PC-9 (cell line): ENCODE data around the gene UXT. TPM values are rescaled to one million over a fixed set of nuclear protein-coding genes. Genes with fewer than 3 reads are reported as not detected.

Source experiments
- BruUV-seq: library from RNA; stranded (reverse); fragments of 400-500 nt; replicated peaks from 2 replicates; lab custom pipeline; 2021; lab: Mats Ljungman, UMichigan
- CTCF ChIA-PET: fragments of 300-600 bp; sonication (Branson Sonifier 250); formaldehyde crosslinking; loops from one replicate; lab custom pipeline; 2022; ENCODE audit warnings: antibody characterized with exemption; lab: Charles Lee
- POLR2A ChIA-PET: fragments of 300-600 bp; sonication (Branson Sonifier 250); formaldehyde crosslinking; loops from one replicate; lab custom pipeline; 2022; ENCODE audit warnings: antibody characterized with exemption; ENCODE audit not compliant: unreplicated experiment; lab: Charles Lee
- DNase-seq, 2 experiments: peaks; one replicate each; pipeline versions ENCODE4 v3.0.0 to v3.0.0-alpha.2; 2015 to 2022; ENCODE audit warnings: mixed read lengths in 1 of 2
- H2AFZ ChIP-seq: fragments of 200-600 bp; sonication (generic); 2 replicates; pipeline ENCODE4 v1.8.1; 2017; ENCODE audit warnings: antibody characterized with exemption
- H3F3A ChIP-seq: fragments of 200-600 bp; sonication (generic); 2 replicates; pipeline ENCODE4 v1.8.1; 2017; ENCODE audit warnings: antibody characterized with exemption, mild to moderate bottlenecking, low read depth; ENCODE audit not compliant: insufficient read depth
- H3K27ac ChIP-seq: fragments of 200-600 bp; sonication (generic); 2 replicates; pipeline ENCODE4 v1.6.1; 2016; ENCODE audit warnings: mixed run types
- H3K27me3 ChIP-seq: fragments of 200-600 bp; sonication (generic); 2 replicates; pipeline ENCODE4 v1.6.1; 2016; ENCODE audit warnings: low read depth, mixed run types; ENCODE audit not compliant: insufficient read depth
- H3K36me3 ChIP-seq: fragments of 200-600 bp; sonication (generic); 2 replicates; pipeline ENCODE4 v1.6.1; 2016; ENCODE audit warnings: low read depth, mixed run types
- H3K4me1 ChIP-seq: fragments of 200-600 bp; sonication (generic); replicated peaks from 2 replicates; pipeline ENCODE4 v1.6.1; 2016; ENCODE audit warnings: mixed run types; ENCODE audit not compliant: insufficient read depth
- H3K4me2 ChIP-seq: fragments of 200-600 bp; sonication (generic); 2 replicates; pipeline ENCODE4 v1.6.1; 2017; ENCODE audit warnings: mixed run types
- H3K4me3 ChIP-seq: fragments of 200-600 bp; sonication (generic); 2 replicates; pipeline ENCODE4 v1.6.1; 2016; ENCODE audit warnings: mixed run types
- H3K79me2 ChIP-seq: fragments of 200-600 bp; sonication (generic); 2 replicates; pipeline ENCODE4 v1.6.1; 2017; ENCODE audit warnings: low read depth, mixed run types
- H3K9me2 ChIP-seq: fragments of 200-600 bp; sonication (generic); 2 replicates; pipeline ENCODE4 v1.8.1; 2017; ENCODE audit warnings: mild to moderate bottlenecking; ENCODE audit not compliant: insufficient read depth
- H3K9me3 ChIP-seq: fragments of 200-600 bp; sonication (generic); 2 replicates; pipeline ENCODE4 v1.8.1; 2016; ENCODE audit warnings: low read depth; ENCODE audit not compliant: insufficient read depth
- H4K20me1 ChIP-seq: fragments of 200-600 bp; sonication (generic); 2 replicates; pipeline ENCODE4 v1.8.1; 2017; ENCODE audit not compliant: insufficient read depth
- EZH2 ChIP-seq: fragments of 200-600 bp; sonication (generic); IDR thresholded peaks from 2 replicates; pipeline ENCODE4 v1.8.0; 2017; ENCODE audit warnings: antibody characterized with exemption, low read depth
- intact Hi-C: fragments of 100-400 bp; cut with micrococcal nuclease; formaldehyde crosslinking; loops from one replicate; pipeline ENCODE4 v1.10.0; 2022; ENCODE audit not compliant: unreplicated experiment
- total RNA-seq: library from RNA; stranded (reverse); gene quantifications from 2 replicates; pipeline ENCODE4 v1.2.3, GENCODE V29; 2021
- TF ChIP-seq, protein P1 (sequence below): fragments of 200-600 bp; sonication (generic); conservative IDR thresholded peaks from 2 replicates; pipeline ENCODE4 v1.6.1; 2017; ENCODE audit warnings: mixed run types, antibody characterized with exemption, mild to moderate bottlenecking, moderate library complexity

Gene UXT
- total RNA-seq, 1 experiment from 2014 or later: 53.8 TPM

DNA sequence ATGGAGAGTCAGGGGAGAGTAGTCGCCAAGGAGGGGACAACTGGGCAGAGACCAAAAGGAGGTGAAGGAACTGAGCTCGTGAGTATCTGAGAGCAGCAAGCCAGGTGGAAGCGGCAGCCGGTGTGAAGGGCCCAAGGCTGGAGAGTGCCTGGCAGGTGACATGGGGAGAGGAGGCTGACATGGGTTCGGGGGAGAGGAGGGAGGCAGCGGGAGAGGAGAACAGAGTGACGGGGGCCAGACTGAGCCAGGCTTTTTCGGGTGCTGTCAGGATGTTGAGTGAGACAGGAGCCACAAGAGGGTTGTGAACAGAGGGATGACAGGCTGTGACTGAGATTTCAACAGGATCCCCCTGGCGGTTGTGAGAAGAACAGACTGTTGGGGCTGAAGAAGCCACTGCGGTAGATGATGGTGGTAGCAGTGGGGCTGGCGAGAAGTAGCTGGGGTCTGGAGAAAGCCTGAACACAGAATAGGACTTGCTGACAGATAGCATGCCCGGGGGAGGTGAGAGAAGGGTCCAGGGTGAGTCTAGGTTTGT is 14.4 kb downstream of the UXT start:
- Histone ChIP-seq H3K4me1 (no peaks in the 10 kb centered on the region), H3K79me2 (0 out of 2 replicates have a peak, but pooled peaks cover 6% of the 10 kb centered on the region)
- BruUV-seq: no TSS peak

DNA sequence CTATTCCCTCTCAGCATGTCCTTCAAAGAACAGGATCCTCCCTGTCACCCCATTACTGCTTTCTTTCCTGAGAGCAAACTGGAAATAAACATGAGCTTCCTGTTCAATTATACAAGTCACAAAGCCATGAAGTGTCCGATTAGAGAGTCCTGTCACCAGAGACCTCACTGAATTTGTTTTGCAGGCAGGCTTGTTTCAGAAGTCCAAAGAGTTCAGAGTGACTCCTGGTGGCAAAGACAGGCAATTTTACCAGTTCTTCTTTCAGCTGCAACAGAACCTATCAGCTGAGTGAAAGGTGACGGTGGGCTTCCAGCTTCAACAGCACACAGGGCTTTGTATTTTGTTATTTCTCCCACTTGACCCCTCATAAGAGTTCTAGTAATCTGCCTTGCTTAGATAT is 15.1 kb downstream of the UXT start:
- Histone ChIP-seq H3K4me1 (no peaks in the 10 kb centered on the region), H3K4me3 (no peak overlapping the region), H3K9me2 (no peaks in the 10 kb centered on the region), H3K27me3 (no peaks in the 10 kb centered on the region), H3K9me3 (no peaks in the 10 kb centered on the region), H3K27ac (no peak overlapping the region), H4K20me1 (no peaks in the 10 kb centered on the region), H3K4me2 (no peak overlapping the region), H3K36me3 (no peaks in the 10 kb centered on the region), H3F3A (no peaks in the 10 kb centered on the region), H3K79me2 (no peaks in the 10 kb centered on the region), H2AFZ (no peak overlapping the region)
- no peak for DNase-seq
- no TSS peak for BruUV-seq
- TF ChIP-seq EZH2: no peak
- TF ChIP-seq, protein P1, sequence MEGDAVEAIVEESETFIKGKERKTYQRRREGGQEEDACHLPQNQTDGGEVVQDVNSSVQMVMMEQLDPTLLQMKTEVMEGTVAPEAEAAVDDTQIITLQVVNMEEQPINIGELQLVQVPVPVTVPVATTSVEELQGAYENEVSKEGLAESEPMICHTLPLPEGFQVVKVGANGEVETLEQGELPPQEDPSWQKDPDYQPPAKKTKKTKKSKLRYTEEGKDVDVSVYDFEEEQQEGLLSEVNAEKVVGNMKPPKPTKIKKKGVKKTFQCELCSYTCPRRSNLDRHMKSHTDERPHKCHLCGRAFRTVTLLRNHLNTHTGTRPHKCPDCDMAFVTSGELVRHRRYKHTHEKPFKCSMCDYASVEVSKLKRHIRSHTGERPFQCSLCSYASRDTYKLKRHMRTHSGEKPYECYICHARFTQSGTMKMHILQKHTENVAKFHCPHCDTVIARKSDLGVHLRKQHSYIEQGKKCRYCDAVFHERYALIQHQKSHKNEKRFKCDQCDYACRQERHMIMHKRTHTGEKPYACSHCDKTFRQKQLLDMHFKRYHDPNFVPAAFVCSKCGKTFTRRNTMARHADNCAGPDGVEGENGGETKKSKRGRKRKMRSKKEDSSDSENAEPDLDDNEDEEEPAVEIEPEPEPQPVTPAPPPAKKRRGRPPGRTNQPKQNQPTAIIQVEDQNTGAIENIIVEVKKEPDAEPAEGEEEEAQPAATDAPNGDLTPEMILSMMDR: no peak; the same call in 1 of the 2 replicates
- ChIA-PET POLR2A (no interaction called here), CTCF (no interaction called here)
- intact Hi-C loops: no loop called here

More for the DNA sequence above, 14.4 kb downstream of the UXT start:
- CTCF ChIA-PET: no interaction called here
- POLR2A ChIA-PET: no interaction called here
- intact Hi-C loops: no loop called here
- H3K36me3 ChIP-seq: no peaks in the 10 kb centered on the region
- TF ChIP-seq, protein P1: no peak
- TF ChIP-seq EZH2: no peak
- no peak overlapping the region for H2AFZ ChIP-seq
- no peak overlapping the region for H3K4me2 ChIP-seq
- no peaks in the 10 kb centered on the region for H3K9me3 ChIP-seq
- H3K9me2 ChIP-seq: no peaks in the 10 kb centered on the region
- H3K27ac ChIP-seq: no peak overlapping the region
- DNase-seq: no peak
- no peaks in the 10 kb centered on the region for H3F3A ChIP-seq
- no peaks in the 10 kb centered on the region for H3K27me3 ChIP-seq
- no peak overlapping the region for H3K4me3 ChIP-seq
- H4K20me1 ChIP-seq: no peaks in the 10 kb centered on the region

GRCh38 chrX:47638816-47639215 is 20.2 kb downstream of the UXT start:
- Histone ChIP-seq H3K27ac (no peak overlapping the region), H3K9me3 (no peaks in the 10 kb centered on the region), H2AFZ (no peak overlapping the region), H3K79me2 (no peaks in the 10 kb centered on the region), H4K20me1 (no peaks in the 10 kb centered on the region), H3K4me3 (no peak overlapping the region), H3K4me2 (no peak overlapping the region), H3F3A (no peaks in the 10 kb centered on the region), H3K9me2 (no peaks in the 10 kb centered on the region), H3K36me3 (no peaks in the 10 kb centered on the region), H3K4me1 (no peaks in the 10 kb centered on the region), H3K27me3 (no peaks in the 10 kb centered on the region)
- BruUV-seq: no TSS peak
- CTCF ChIA-PET: no interaction called here
- POLR2A ChIA-PET: no interaction called here
- no peak for TF ChIP-seq EZH2
- TF ChIP-seq, protein P1: no peak
- intact Hi-C loops: no loop called here
- no peak for DNase-seq
